ENCODE measurements around the gene HSD17B4. TPM values are rescaled to one million over a fixed set of nuclear protein-coding genes. Genes with fewer than 3 reads are reported as not detected.

Gene HSD17B4
- total and polyA plus RNA-seq, 5 experiments from 2014 or later: 43.3 to 64.9 (median 49.4) TPM

- DNase-seq: no peak
- POLR2A ChIA-PET: no interaction called here
These were observed 118.6 kb downstream of the HSD17B4 start for GRCh38 chr5:119570910-119571309.

GRCh38 chr5:119578937-119579336 lies 126.6 kb downstream of the HSD17B4 start:
- POLR2A ChIA-PET: no interaction called here
- Mint-ChIP-seq H3K4me3 (no peak overlapping the region), H3K27ac (no peak overlapping the region), H3K4me1 (no peaks in the 10 kb centered on the region), H3K27me3 (peaks cover 0 to 16% (median 3%) of the 10 kb centered on the region in 5 donors), H3K9me3 (no peaks in the 10 kb centered on the region), H3K36me3 (no peaks in the 10 kb centered on the region)
- DNase-seq (no peak), ATAC-seq (no peak)

More at GRCh38 chr5:119570910-119571309, 118.6 kb downstream of the HSD17B4 start:
- no peak overlapping the region for H3K4me3 Mint-ChIP-seq
- ATAC-seq: no peak
- peaks cover 0 to 10% (median 3%) of the 10 kb centered on the region in 5 donors for H3K27me3 Mint-ChIP-seq
- H3K27ac Mint-ChIP-seq: no peak overlapping the region
- H3K36me3 Mint-ChIP-seq: peaks cover 0 to 5% (median 0%) of the 10 kb centered on the region in 3 donors
- H3K9me3 Mint-ChIP-seq: no peaks in the 10 kb centered on the region
- no peaks in the 10 kb centered on the region for H3K4me1 Mint-ChIP-seq

- ATAC-seq (no peak), DNase-seq (no peak)
- H3K4me3 Mint-ChIP-seq: no peak overlapping the region
- no peaks in the 10 kb centered on the region for H3K4me1 Mint-ChIP-seq
- H3K36me3 Mint-ChIP-seq: no peaks in the 10 kb centered on the region
- peaks cover 3 to 12% (median 8%) of the 10 kb centered on the region in 5 donors for H3K27me3 Mint-ChIP-seq
- H3K9me3 Mint-ChIP-seq: peaks cover 0 to 1% (median 0%) of the 10 kb centered on the region in 9 donors
- POLR2A ChIA-PET: no interaction called here
- no peak overlapping the region for H3K27ac Mint-ChIP-seq
These were observed 130.7 kb downstream of the HSD17B4 start for GRCh38 chr5:119582987-119583386.

GRCh38 chr5:119583684-119584083 lies 131.4 kb downstream of the HSD17B4 start:
- H3K4me3 Mint-ChIP-seq: no peak overlapping the region
- no peaks in the 10 kb centered on the region for H3K4me1 Mint-ChIP-seq
- no peak for DNase-seq
- H3K27ac Mint-ChIP-seq: no peak overlapping the region
- peaks cover 0 to 4% (median 0%) of the 10 kb centered on the region in 9 donors for H3K9me3 Mint-ChIP-seq
- H3K27me3 Mint-ChIP-seq: peaks cover 3 to 12% (median 8%) of the 10 kb centered on the region in 5 donors
- POLR2A ChIA-PET: no interaction called here
- ATAC-seq: no peak
- H3K36me3 Mint-ChIP-seq: no peaks in the 10 kb centered on the region

Other genes with a start within 250 kb of the HSD17B4 start
- 100 to 1,000 TPM; 176 to 177 TPM for gene TNFAIP8, start 96.5 kb upstream of the HSD17B4 start, total RNA-seq
- gene TNFAIP8, start 96.5 kb upstream of the HSD17B4 start, polyA plus RNA-seq: 100 to 1,000 TPM; 175 to 220 (median 188) TPM
- not detected for gene FAM170A, start 177.1 kb downstream of the HSD17B4 start, total RNA-seq
- gene FAM170A, start 177.1 kb downstream of the HSD17B4 start, polyA plus RNA-seq: not detected

Data from naive thymus-derived CD8-positive, alpha-beta T cell (primary cell).